Neural crest cell (in vitro differentiated cells): ENCODE data around the gene MIF4GD. TPM values are rescaled to one million over a fixed set of nuclear protein-coding genes. Genes with fewer than 3 reads are reported as not detected.

Experiments used
- DNase-seq: peaks from one replicate; pipeline ENCODE4 v3.0.0; 2021; ENCODE audit warnings: low read depth, mixed read lengths, low spot score
- H3K27ac Mint-ChIP-seq: one replicate; pipeline ENCODE4 v1.8.0; 2021; ENCODE audit warnings: mild to moderate bottlenecking, mixed read lengths; ENCODE audit not compliant: unreplicated experiment
- H3K27me3 Mint-ChIP-seq: 2 replicates; pipeline ENCODE4 v1.8.0; 2021; ENCODE audit warnings: low read depth, mild to moderate bottlenecking, mixed read lengths
- H3K36me3 Mint-ChIP-seq: 2 replicates; pipeline ENCODE4 v1.8.0; 2021; ENCODE audit warnings: low read depth, mild to moderate bottlenecking, mixed read lengths
- H3K4me1 Mint-ChIP-seq: 2 replicates; pipeline ENCODE4 v1.8.0; 2021; ENCODE audit warnings: mixed read lengths
- H3K4me3 Mint-ChIP-seq: one replicate; pipeline ENCODE4 v1.8.0; 2021; ENCODE audit warnings: mild to moderate bottlenecking, mixed read lengths
- H3K9me3 Mint-ChIP-seq: 2 replicates; pipeline ENCODE4 v1.8.0; 2021; ENCODE audit warnings: mixed read lengths
- CTCF ChIP-seq: fragments of 200-600 bp; sonication (generic); conservative IDR thresholded peaks from 2 replicates; pipeline ENCODE4 v1.5.0; 2021; ENCODE audit warnings: antibody characterized with exemption, mild to moderate bottlenecking
- total RNA-seq: library from RNA; stranded (reverse); gene quantifications from 2 replicates; pipeline ENCODE4 v1.2.1, GENCODE V29; 2021

Gene MIF4GD
- total RNA-seq, 1 donor from 2014 or later = 15.9 TPM

GRCh38 chr17:75219815-75220214 is 51.2 kb downstream of the MIF4GD start:
- no peaks in the 10 kb centered on the region for H3K27me3 Mint-ChIP-seq
- H3K9me3 Mint-ChIP-seq = no peaks in the 10 kb centered on the region
- H3K27ac Mint-ChIP-seq = no peak overlapping the region
- DNase-seq = no peak
- H3K4me1 Mint-ChIP-seq = no peaks in the 10 kb centered on the region
- H3K4me3 Mint-ChIP-seq = no peak overlapping the region
- H3K36me3 Mint-ChIP-seq = peaks cover 14% of the 10 kb centered on the region
- no peak for TF ChIP-seq CTCF

DNA sequence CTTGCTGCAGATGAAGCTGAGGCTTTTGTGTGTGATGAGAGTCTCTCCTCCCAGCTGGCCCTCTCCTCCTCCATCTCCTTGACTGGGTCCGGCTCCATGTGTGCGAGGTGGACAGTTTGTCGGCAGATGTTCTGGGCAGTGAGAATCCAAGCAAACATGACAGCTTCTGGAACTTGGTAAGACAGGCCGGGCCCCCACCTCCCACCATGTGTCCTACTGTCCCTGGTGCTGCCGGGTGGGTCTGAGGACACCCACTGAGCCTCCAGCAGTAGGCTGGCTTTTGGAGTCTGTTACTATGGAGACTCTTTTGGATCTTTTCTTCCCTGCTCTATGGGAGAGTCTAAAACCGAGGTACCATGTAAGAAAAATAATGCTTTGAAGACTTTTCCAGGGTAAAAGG is 52.9 kb downstream of the MIF4GD start:
- no peak for TF ChIP-seq CTCF
- Mint-ChIP-seq H3K36me3 (peaks cover 14% of the 10 kb centered on the region), H3K27ac (no peak overlapping the region), H3K27me3 (no peaks in the 10 kb centered on the region), H3K4me3 (no peak overlapping the region), H3K9me3 (no peaks in the 10 kb centered on the region), H3K4me1 (no peaks in the 10 kb centered on the region)
- no peak for DNase-seq

Other genes starting within 250 kb of the MIF4GD start
- 198 and 208 TPM in 2 replicates for gene ATP5PD, start 224.3 kb downstream of the MIF4GD start, total RNA-seq
- gene KCTD2, start 224.0 kb downstream of the MIF4GD start, total RNA-seq = 35.2 and 37.8 TPM in 2 replicates
- 6.0 and 7.3 TPM in 2 replicates for gene SLC16A5, start 183.3 kb downstream of the MIF4GD start, total RNA-seq
- gene ARMC7, start 161.3 kb downstream of the MIF4GD start, total RNA-seq = 15.6 and 15.8 TPM in 2 replicates
- gene NT5C, start 139.5 kb downstream of the MIF4GD start, total RNA-seq = 68.0 and 70.2 TPM in 2 replicates
- 319 and 334 TPM in 2 replicates for gene JPT1, start 116.7 kb downstream of the MIF4GD start, total RNA-seq
- gene SUMO2, start 88.3 kb downstream of the MIF4GD start, total RNA-seq = 773 and 776 TPM in 2 replicates
- 122 and 126 TPM in 2 replicates for gene NUP85, start 65.6 kb downstream of the MIF4GD start, total RNA-seq
- gene GGA3, start 9.6 kb downstream of the MIF4GD start, total RNA-seq = 57.2 and 59.0 TPM in 2 replicates
- 84.7 and 86.4 TPM in 2 replicates for gene MRPS7, start 9.4 kb downstream of the MIF4GD start, total RNA-seq
- 15.7 and 18.6 TPM in 2 replicates for gene SLC25A19, start 18.2 kb upstream of the MIF4GD start, total RNA-seq
- gene GRB2, start 134.4 kb upstream of the MIF4GD start, total RNA-seq = 69.3 and 79.4 TPM in 2 replicates
- 117 and 131 TPM in 2 replicates for gene TMEM94, start 185.4 kb upstream of the MIF4GD start, total RNA-seq
- gene CASKIN2, start 244.3 kb upstream of the MIF4GD start, total RNA-seq = 42.3 and 44.5 TPM in 2 replicates
- 48.1 and 49.0 TPM in 2 replicates for gene TSEN54, start 245.3 kb upstream of the MIF4GD start, total RNA-seq